ENCODE measurements around the gene MRPS11. TPM values are rescaled to one million over a fixed set of nuclear protein-coding genes. Genes with fewer than 3 reads are reported as not detected.
"Not testable (repeated sequence)": the region's sequence is repeated elsewhere in the genome, so short reads cannot be mapped to it uniquely, and the experiment has no call there.

The MRPS11 gene
- total RNA-seq, 1 experiment from 2014 or later = 66.6 TPM

GRCh38 chr15:88433046-88433685 is 34.3 kb upstream of the MRPS11 start:
- Mint-ChIP-seq H3K27ac (ENCODE audit: unreplicated experiment) (no peak overlapping the region), H3K27me3 (ENCODE audit: unreplicated experiment) (peaks cover 72% of the 10 kb centered on the region), H3K4me3 (ENCODE audit: low read depth, unreplicated experiment) (no peak overlapping the region), H3K9me3 (ENCODE audit: low read depth, unreplicated experiment) (no peaks in the 10 kb centered on the region), H3K4me1 (ENCODE audit: low read depth, unreplicated experiment) (no peaks in the 10 kb centered on the region), H3K36me3 (ENCODE audit: insufficient read depth, unreplicated experiment) (no peaks in the 10 kb centered on the region)
- TF ChIP-seq CTCF (IDR thresholded peaks at IDR 0.05; ENCODE audit: unreplicated experiment) = no peak
- intact Hi-C loops (cut with micrococcal nuclease; ENCODE audit: unreplicated experiment) = no loop called here
- DNase-seq = no peak
- CTCF ChIA-PET = interaction anchor here (0.7 kb wide), 1 partner anchor 190 kb away, joined by 3 read pairs; no protein-coding TSS in a partner anchor
- BruUV-seq (replicated peaks) = no TSS peak

GRCh38 chr15:88434106-88434505 is 33.4 kb upstream of the MRPS11 start:
- DNase-seq; H3K27ac Mint-ChIP-seq (ENCODE audit: unreplicated experiment); H3K36me3 Mint-ChIP-seq (ENCODE audit: insufficient read depth, unreplicated experiment); intact Hi-C loops (cut with micrococcal nuclease; ENCODE audit: unreplicated experiment); BruUV-seq (replicated peaks); H3K9me3 Mint-ChIP-seq (ENCODE audit: low read depth, unreplicated experiment); H3K4me1 Mint-ChIP-seq (ENCODE audit: low read depth, unreplicated experiment); H3K4me3 Mint-ChIP-seq (ENCODE audit: low read depth, unreplicated experiment): not testable (repeated sequence)
- H3K27me3 Mint-ChIP-seq (ENCODE audit: unreplicated experiment) = peaks cover 72% of the 10 kb centered on the region
- CTCF ChIA-PET = interaction anchor here (0.7 kb wide), 1 partner anchor 191 kb away, joined by 3 read pairs; no protein-coding TSS in a partner anchor

- Mint-ChIP-seq H3K9me3 (ENCODE audit: low read depth, unreplicated experiment) (no peaks in the 10 kb centered on the region), H3K27ac (ENCODE audit: unreplicated experiment) (no peak overlapping the region), H3K27me3 (ENCODE audit: unreplicated experiment) (peaks cover 63% of the 10 kb centered on the region), H3K4me1 (ENCODE audit: low read depth, unreplicated experiment) (no peaks in the 10 kb centered on the region), H3K36me3 (ENCODE audit: insufficient read depth, unreplicated experiment) (no peaks in the 10 kb centered on the region), H3K4me3 (ENCODE audit: low read depth, unreplicated experiment) (no peak overlapping the region)
- no TSS peak for BruUV-seq (replicated peaks)
- CTCF ChIA-PET = no interaction called here
- intact Hi-C loops (cut with micrococcal nuclease; ENCODE audit: unreplicated experiment) = no loop called here
- DNase-seq = no peak
- no peak for TF ChIP-seq CTCF (IDR thresholded peaks at IDR 0.05; ENCODE audit: unreplicated experiment)
These were observed 29.3 kb upstream of the MRPS11 start for GRCh38 chr15:88438181-88438580.

- Mint-ChIP-seq H3K4me1 (ENCODE audit: low read depth, unreplicated experiment) (no peaks in the 10 kb centered on the region), H3K4me3 (ENCODE audit: low read depth, unreplicated experiment) (no peak overlapping the region), H3K27ac (ENCODE audit: unreplicated experiment) (no peak overlapping the region), H3K9me3 (ENCODE audit: low read depth, unreplicated experiment) (peaks cover 8% of the 10 kb centered on the region), H3K27me3 (ENCODE audit: unreplicated experiment) (peaks cover 62% of the 10 kb centered on the region), H3K36me3 (ENCODE audit: insufficient read depth, unreplicated experiment) (no peaks in the 10 kb centered on the region)
- no TSS peak for BruUV-seq (replicated peaks)
- peak; percentile 8 for DNase-seq
- intact Hi-C loops (cut with micrococcal nuclease; ENCODE audit: unreplicated experiment) = loop anchor here (10.0 kb wide), 1 partner anchor 765 kb away; no protein-coding TSS in a partner anchor
- CTCF ChIA-PET = no interaction called here
- no peak for TF ChIP-seq CTCF (IDR thresholded peaks at IDR 0.05; ENCODE audit: unreplicated experiment)
These were observed 27.5 kb upstream of the MRPS11 start for GRCh38 chr15:88440021-88440420.

GRCh38 chr15:88441076-88441730 is 26.3 kb upstream of the MRPS11 start:
- CTCF ChIA-PET = no interaction called here
- BruUV-seq (replicated peaks) = no TSS peak
- Mint-ChIP-seq H3K4me1 (ENCODE audit: low read depth, unreplicated experiment) (no peaks in the 10 kb centered on the region), H3K9me3 (ENCODE audit: low read depth, unreplicated experiment) (peaks cover 11% of the 10 kb centered on the region), H3K4me3 (ENCODE audit: low read depth, unreplicated experiment) (no peak overlapping the region), H3K36me3 (ENCODE audit: insufficient read depth, unreplicated experiment) (no peaks in the 10 kb centered on the region), H3K27ac (ENCODE audit: unreplicated experiment) (no peak overlapping the region), H3K27me3 (ENCODE audit: unreplicated experiment) (peaks cover 58% of the 10 kb centered on the region)
- DNase-seq = no peak
- intact Hi-C loops (cut with micrococcal nuclease; ENCODE audit: unreplicated experiment) = loop anchor here (10.0 kb wide), 1 partner anchor 766 kb away; no protein-coding TSS in a partner anchor
- no peak for TF ChIP-seq CTCF (IDR thresholded peaks at IDR 0.05; ENCODE audit: unreplicated experiment)
